HCT116 (cell line): Measurements from ENCODE around the gene CCER1.

Source experiments
- CEBPB ChIP-seq: IDR thresholded peaks from 2 replicates; pipeline ENCODE4 v1.6.1; 2012; ENCODE audit warnings: low read depth
- CTCF ChIP-seq, 3 experiments: fragments of 200-600 bp in 1 of 3; sonication (generic) in 1 of 3; IDR thresholded peaks in 2 of 3; conservative IDR thresholded peaks in 1 of 3; 2 replicates each; pipeline ENCODE4 v1.5.1; 2012 to 2017; ENCODE audit warnings: low read depth in 2 of 3, low read length in 2 of 3, antibody characterized with exemption in 1 of 3, borderline replicate concordance in 1 of 3, control low read depth in 1 of 3, mild to moderate bottlenecking in 1 of 3, mixed read lengths in 1 of 3, mixed run types in 1 of 3, moderate library complexity in 1 of 3; ENCODE audit not compliant: insufficient read depth in 1 of 3
- EZH2 ChIP-seq: fragments of 200-600 bp; sonication (generic); IDR thresholded peaks from 2 replicates; pipeline ENCODE4 v1.6.1; 2017; ENCODE audit warnings: antibody characterized with exemption, mixed run types
- POLR2A ChIP-seq: IDR thresholded peaks from 2 replicates; pipeline ENCODE4 v1.7.0; 2011; ENCODE audit warnings: borderline replicate concordance; ENCODE audit not compliant: insufficient read depth, insufficient read length; ENCODE audit errors: extremely low read depth
- POLR2AphosphoS5 ChIP-seq: IDR thresholded peaks from 2 replicates; pipeline ENCODE4 v1.6.1; 2011; ENCODE audit warnings: mild to moderate bottlenecking, low read depth, low read length, moderate library complexity
- RAD21 ChIP-seq: IDR thresholded peaks from 2 replicates; pipeline ENCODE4 v1.6.1; 2012; ENCODE audit warnings: low read depth, mild to moderate bottlenecking
- SIN3A ChIP-seq: IDR thresholded peaks from 2 replicates; pipeline ENCODE4 v1.6.1; 2012; ENCODE audit warnings: low read depth
- ZBTB33 ChIP-seq: IDR thresholded peaks from 2 replicates; pipeline ENCODE4 v1.6.1; 2011; ENCODE audit warnings: mild to moderate bottlenecking, low read length, moderate library complexity; ENCODE audit not compliant: insufficient replicate concordance; ENCODE audit errors: extremely low read depth
- TF ChIP-seq, protein P1 (sequence below): IDR thresholded peaks from 2 replicates; pipeline ENCODE4 v1.6.1; 2012

DNA sequence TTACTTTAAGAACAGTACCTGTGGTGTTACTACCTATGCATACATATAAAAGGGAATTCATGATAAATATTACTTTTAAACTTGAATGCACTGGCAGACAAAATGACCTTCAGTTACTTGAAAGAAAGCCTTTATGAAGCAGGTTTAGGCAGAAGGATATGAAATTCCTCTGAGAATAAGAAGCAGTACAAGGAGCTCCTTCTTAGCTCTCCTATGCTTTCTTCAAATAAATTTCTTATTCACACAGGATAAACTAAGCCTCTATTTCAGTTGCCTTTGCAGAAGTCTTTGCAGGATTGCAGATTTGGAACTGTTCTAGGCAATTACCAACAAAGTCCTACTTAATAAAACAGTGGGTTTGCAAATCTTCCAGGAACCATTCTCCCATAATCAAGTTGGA lies 48.8 kb upstream of the CCER1 start:
- TF ChIP-seq CTCF (IDR thresholded peaks at IDR 0.05 in 2 of 3, conservative IDR thresholded peaks at IDR 0.05 in 1 of 3; ENCODE audit: borderline replicate concordance in 1 of 3, insufficient read depth in 1 of 3, low read depth in 2 of 3, low read length in 2 of 3) (no peak), ZBTB33 (no peak), SIN3A (no peak), POLR2A (no peak), POLR2AphosphoS5 (no peak), EZH2 (no peak), CEBPB (no peak), RAD21 (no peak)
- TF ChIP-seq, protein P1, sequence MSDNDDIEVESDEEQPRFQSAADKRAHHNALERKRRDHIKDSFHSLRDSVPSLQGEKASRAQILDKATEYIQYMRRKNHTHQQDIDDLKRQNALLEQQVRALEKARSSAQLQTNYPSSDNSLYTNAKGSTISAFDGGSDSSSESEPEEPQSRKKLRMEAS = no peak
